GM18951 (cell line): Measurements from ENCODE around the gene VWA2.

ENCODE experiments used
- POLR2A ChIP-seq: IDR thresholded peaks from 4 replicates; pipeline ENCODE4 v1.6.1; 2011; ENCODE audit warnings: mild to moderate bottlenecking; ENCODE audit not compliant: insufficient read length, insufficient read depth; ENCODE audit errors: extremely low read depth
- in situ Hi-C: fragments of 300-500 bp; cut with MboI; formaldehyde crosslinking; loops from one replicate; pipeline ENCODE4 v1.12.0; 2022; ENCODE audit warnings: low sequenced_read_pairs, mixed read lengths, inconsistent platforms; ENCODE audit not compliant: unreplicated experiment

Gene VWA2

GRCh38 chr10:114256008-114256765 lies 17.1 kb downstream of the VWA2 start:
- in situ Hi-C loops = no loop called here

GRCh38 chr10:114256822-114257221 lies 17.8 kb downstream of the VWA2 start:
- no peak for TF ChIP-seq POLR2A

More at GRCh38 chr10:114256008-114256765, 17.1 kb downstream of the VWA2 start:
- TF ChIP-seq POLR2A = no peak

GRCh38 chr10:114257498-114257897 lies 18.4 kb downstream of the VWA2 start:
- no peak for TF ChIP-seq POLR2A
- in situ Hi-C loops = no loop called here

More at GRCh38 chr10:114256822-114257221, 17.8 kb downstream of the VWA2 start:
- in situ Hi-C loops = no loop called here

- in situ Hi-C loops = no loop called here
- TF ChIP-seq POLR2A = no peak
These were observed 19.3 kb downstream of the VWA2 start for GRCh38 chr10:114258274-114258840.

- in situ Hi-C loops = no loop called here
- no peak for TF ChIP-seq POLR2A
These were observed 20.8 kb downstream of the VWA2 start for GRCh38 chr10:114259824-114260223.

GRCh38 chr10:114260366-114260765 lies 21.3 kb downstream of the VWA2 start:
- no peak for TF ChIP-seq POLR2A
- in situ Hi-C loops = no loop called here

GRCh38 chr10:114261076-114261475 lies 22.0 kb downstream of the VWA2 start:
- no peak for TF ChIP-seq POLR2A
- in situ Hi-C loops = no loop called here

GRCh38 chr10:114262496-114262895 lies 23.4 kb downstream of the VWA2 start:
- no peak for TF ChIP-seq POLR2A
- in situ Hi-C loops = no loop called here

GRCh38 chr10:114265392-114266053 lies 26.5 kb downstream of the VWA2 start:
- no peak for TF ChIP-seq POLR2A
- in situ Hi-C loops = no loop called here

- in situ Hi-C loops = no loop called here
- no peak for TF ChIP-seq POLR2A
These were observed 27.5 kb downstream of the VWA2 start for GRCh38 chr10:114266521-114266920.

GRCh38 chr10:114271075-114271778 lies 32.2 kb downstream of the VWA2 start:
- in situ Hi-C loops = no loop called here
- no peak for TF ChIP-seq POLR2A

GRCh38 chr10:114271779-114272167 lies 32.7 kb downstream of the VWA2 start:
- in situ Hi-C loops = no loop called here
- no peak for TF ChIP-seq POLR2A

- in situ Hi-C loops = no loop called here
- no peak for TF ChIP-seq POLR2A
These were observed 33.6 kb downstream of the VWA2 start for GRCh38 chr10:114272696-114273095.
